ENCODE results near the gene EFHC2.
"Not testable (repeated sequence)": the region's sequence is repeated elsewhere in the genome, so short reads cannot be mapped to it uniquely, and the experiment has no call there.

The EFHC2 gene

GRCh38 chrX:44232081-44232480, 111.4 kb downstream of the EFHC2 start:
- no peak for DNase-seq

GRCh38 chrX:44228621-44229020, 114.9 kb downstream of the EFHC2 start:
- no peak for DNase-seq

GRCh38 chrX:44227991-44228390, 115.5 kb downstream of the EFHC2 start:
- no peak for DNase-seq

- no peak for DNase-seq
Observed at GRCh38 chrX:44225667-44226066, 117.8 kb downstream of the EFHC2 start.

GRCh38 chrX:44224760-44225159, 118.7 kb downstream of the EFHC2 start:
- no peak for DNase-seq

GRCh38 chrX:44223150-44223549, 120.3 kb downstream of the EFHC2 start:
- no peak for DNase-seq

- DNase-seq, result no peak
Observed at GRCh38 chrX:44218465-44218864, 125.0 kb downstream of the EFHC2 start.

GRCh38 chrX:44216171-44216570, 127.3 kb downstream of the EFHC2 start:
- DNase-seq, result no peak

- DNase-seq, result no peak
Observed at GRCh38 chrX:44203791-44204190, 139.7 kb downstream of the EFHC2 start.

- no peak for DNase-seq
Observed at GRCh38 chrX:44202596-44202995, 140.9 kb downstream of the EFHC2 start.

GRCh38 chrX:44189116-44189515, 154.4 kb downstream of the EFHC2 start:
- DNase-seq, result no peak

GRCh38 chrX:44187915-44188314, 155.6 kb downstream of the EFHC2 start:
- not testable (repeated sequence) for DNase-seq

- no peak for DNase-seq
Observed at GRCh38 chrX:44183329-44183728, 160.1 kb downstream of the EFHC2 start.

GRCh38 chrX:44178274-44179053, 165.0 kb downstream of the EFHC2 start:
- DNase-seq, result no peak

GRCh38 chrX:44175455-44175854, 168.0 kb downstream of the EFHC2 start:
- DNase-seq, result no peak

GRCh38 chrX:44174061-44174460, 169.4 kb downstream of the EFHC2 start:
- no peak for DNase-seq

GRCh38 chrX:44173219-44173618, 170.3 kb downstream of the EFHC2 start:
- DNase-seq, result no peak

- DNase-seq, result no peak
Observed at GRCh38 chrX:44167116-44167515, 176.4 kb downstream of the EFHC2 start.

- DNase-seq, result no peak
Observed at GRCh38 chrX:44162964-44163475, 180.5 kb downstream of the EFHC2 start.

- no peak for DNase-seq
Observed at GRCh38 chrX:44157858-44158257, 185.6 kb downstream of the EFHC2 start.

- DNase-seq, result no peak
Observed at GRCh38 chrX:44157283-44157682, 186.2 kb downstream of the EFHC2 start.

- no peak for DNase-seq
Observed at GRCh38 chrX:44156726-44157125, 186.7 kb downstream of the EFHC2 start.

GRCh38 chrX:44155126-44155525, 188.3 kb downstream of the EFHC2 start:
- no peak for DNase-seq

- no peak for DNase-seq
Observed at GRCh38 chrX:44152852-44153251, 190.6 kb downstream of the EFHC2 start.

- no peak for DNase-seq
Observed at GRCh38 chrX:44147130-44147529, 196.3 kb downstream of the EFHC2 start.
